IPS-20b (cell line): ENCODE measurements around the gene NUP62.

ENCODE experiments used
- H3K27ac ChIP-seq: one replicate; pipeline ENCODE4 v1.5.1; 2013; ENCODE audit warnings: low read length
- H3K27me3 ChIP-seq: 2 replicates; pipeline ENCODE4 v1.6.1; 2013; ENCODE audit warnings: mild to moderate bottlenecking, low read length, inconsistent platforms; ENCODE audit not compliant: insufficient read depth
- H3K36me3 ChIP-seq: 2 replicates; pipeline ENCODE4 v1.6.1; 2013; ENCODE audit warnings: low read depth, mild to moderate bottlenecking, inconsistent platforms, low read length, moderate library complexity; ENCODE audit not compliant: insufficient read depth
- H3K4me1 ChIP-seq: 2 replicates; pipeline ENCODE4 v1.6.1; 2013; ENCODE audit warnings: mild to moderate bottlenecking, control low read depth, inconsistent platforms, low read length, moderate library complexity; ENCODE audit not compliant: insufficient read depth
- H3K4me3 ChIP-seq: 2 replicates; pipeline ENCODE4 v1.5.1; 2013; ENCODE audit warnings: mild to moderate bottlenecking, low read length, inconsistent platforms
- H3K9ac ChIP-seq: 2 replicates; pipeline ENCODE4 v1.6.1; 2013; ENCODE audit warnings: low read depth, mild to moderate bottlenecking, inconsistent platforms, low read length, moderate library complexity
- H3K9me3 ChIP-seq: 2 replicates; pipeline ENCODE4 v1.6.1; 2013; ENCODE audit warnings: mild to moderate bottlenecking, low read depth, low read length, inconsistent platforms; ENCODE audit not compliant: insufficient read depth

The NUP62 gene

DNA sequence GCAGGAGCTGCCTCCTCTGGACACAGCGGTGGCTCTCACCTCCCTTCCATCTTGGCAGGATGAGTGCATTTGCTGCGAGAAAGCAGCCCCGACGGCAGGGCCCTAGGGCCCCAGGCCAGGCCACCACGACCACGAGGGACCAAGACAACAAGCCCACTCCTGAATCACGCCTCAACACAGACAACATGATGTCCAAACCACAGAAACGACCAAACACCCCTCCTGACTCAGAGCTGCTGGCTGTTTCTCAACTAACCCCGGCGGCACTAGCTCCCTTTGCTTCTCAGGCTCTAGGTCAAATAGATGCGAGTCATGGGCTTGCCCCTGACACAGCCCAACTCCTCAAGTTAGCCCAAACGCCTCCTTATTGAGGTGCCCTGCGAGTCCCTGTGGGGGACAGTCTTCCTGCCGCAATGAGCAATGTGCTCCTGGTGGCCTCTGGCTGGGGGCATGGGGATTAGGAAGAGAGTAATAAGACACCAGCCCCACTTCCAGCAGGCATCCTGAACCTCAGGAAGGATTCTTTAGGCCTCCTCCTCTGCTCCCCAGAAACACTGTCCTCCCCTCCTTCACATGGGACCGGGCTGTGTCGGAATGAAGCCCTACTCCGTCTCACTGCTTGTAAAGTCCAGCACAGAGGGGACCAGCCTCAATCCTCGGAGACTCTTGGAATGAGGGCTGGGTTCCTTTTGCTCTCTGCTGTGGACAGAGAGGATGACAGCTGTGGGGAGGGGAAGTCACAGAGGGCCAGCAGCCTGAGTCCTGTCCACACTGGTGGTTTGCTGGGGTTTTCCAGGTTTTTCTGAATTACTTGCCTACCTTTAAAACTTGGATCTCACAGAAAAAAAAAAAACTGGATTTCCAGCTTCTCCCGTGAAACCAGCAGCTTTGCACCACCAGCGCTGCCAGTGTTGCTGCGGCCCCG is 7.2 kb downstream of the NUP62 start:
- no peak overlapping the region for H3K27ac ChIP-seq
- H3K9me3 ChIP-seq: no peaks in the 10 kb centered on the region
- H3K4me3 ChIP-seq: no peak overlapping the region
- peaks cover 86% of the 10 kb centered on the region for H3K36me3 ChIP-seq
- no peaks in the 10 kb centered on the region for H3K27me3 ChIP-seq
- H3K9ac ChIP-seq: peak overlapping the region; percentile 34; the same call in 1 of the 2 replicates
- peaks cover 4% of the 10 kb centered on the region; the same call in 1 of the 2 replicates for H3K4me1 ChIP-seq

DNA sequence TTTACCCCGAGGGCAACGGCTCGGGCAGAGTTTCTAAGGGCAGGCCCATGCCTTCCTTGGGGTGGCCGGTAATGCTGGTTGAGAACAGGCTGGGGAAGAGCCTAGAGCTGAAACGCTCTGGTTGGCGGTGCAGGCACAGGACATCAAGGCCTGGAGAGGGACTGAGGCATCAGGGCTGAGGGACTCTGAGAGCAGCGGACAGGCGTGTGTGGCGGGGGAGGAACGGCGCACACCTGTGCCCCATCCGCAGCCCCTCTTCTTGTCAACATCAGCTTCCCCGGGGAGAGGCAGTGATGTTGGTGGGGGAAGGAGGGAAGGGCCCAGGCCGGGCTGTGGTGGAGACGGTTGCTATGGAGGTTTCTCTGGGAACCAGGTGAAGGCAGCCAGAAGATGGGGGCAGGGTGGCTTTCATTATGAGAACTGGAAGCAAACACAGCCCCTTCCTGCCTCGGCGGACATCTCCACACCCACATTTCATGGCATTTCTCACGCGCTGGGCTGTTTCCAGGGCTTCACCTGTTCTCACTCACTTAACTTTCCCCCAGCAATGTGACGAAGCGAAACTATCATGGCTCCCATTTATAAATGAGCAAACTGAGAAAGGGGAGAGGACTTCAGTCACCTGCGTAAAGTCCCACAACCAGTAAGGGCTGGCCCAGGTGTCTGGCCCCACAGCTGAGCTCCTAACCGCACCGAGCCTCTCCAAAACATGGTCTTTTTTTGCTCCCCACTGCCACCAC is 8.5 kb downstream of the NUP62 start:
- peaks cover 80% of the 10 kb centered on the region for H3K36me3 ChIP-seq
- H3K9ac ChIP-seq: no peak overlapping the region
- peaks cover 4% of the 10 kb centered on the region; the same call in 1 of the 2 replicates for H3K4me1 ChIP-seq
- H3K27me3 ChIP-seq: no peaks in the 10 kb centered on the region
- no peak overlapping the region for H3K4me3 ChIP-seq
- H3K27ac ChIP-seq: no peak overlapping the region
- no peaks in the 10 kb centered on the region for H3K9me3 ChIP-seq

DNA sequence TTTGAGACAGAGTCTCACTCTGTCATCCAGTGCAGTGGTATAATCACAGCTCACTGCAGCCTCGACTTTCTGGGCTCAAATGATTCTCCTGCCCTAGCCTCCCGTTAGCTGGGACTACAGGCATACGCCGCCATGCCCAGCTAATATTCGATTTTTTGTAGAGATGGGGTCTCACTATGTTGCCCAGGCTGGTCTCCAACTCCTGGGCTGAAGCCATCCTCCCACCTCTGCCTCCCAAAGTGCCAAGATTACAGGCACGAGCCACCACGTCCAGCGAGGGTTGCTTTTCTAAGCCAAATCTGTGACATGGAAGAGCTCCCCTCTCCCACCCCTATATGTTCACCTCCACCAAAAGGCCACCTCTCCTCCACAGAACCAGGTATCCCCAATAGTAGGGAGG is 11.2 kb downstream of the NUP62 start:
- no peak overlapping the region for H3K27ac ChIP-seq
- H3K27me3 ChIP-seq: no peaks in the 10 kb centered on the region
- H3K4me3 ChIP-seq: no peak overlapping the region
- H3K36me3 ChIP-seq: peaks cover 79% of the 10 kb centered on the region
- no peaks in the 10 kb centered on the region for H3K9me3 ChIP-seq
- peaks cover 4% of the 10 kb centered on the region; the same call in 1 of the 2 replicates for H3K4me1 ChIP-seq
- H3K9ac ChIP-seq: no peak overlapping the region

DNA sequence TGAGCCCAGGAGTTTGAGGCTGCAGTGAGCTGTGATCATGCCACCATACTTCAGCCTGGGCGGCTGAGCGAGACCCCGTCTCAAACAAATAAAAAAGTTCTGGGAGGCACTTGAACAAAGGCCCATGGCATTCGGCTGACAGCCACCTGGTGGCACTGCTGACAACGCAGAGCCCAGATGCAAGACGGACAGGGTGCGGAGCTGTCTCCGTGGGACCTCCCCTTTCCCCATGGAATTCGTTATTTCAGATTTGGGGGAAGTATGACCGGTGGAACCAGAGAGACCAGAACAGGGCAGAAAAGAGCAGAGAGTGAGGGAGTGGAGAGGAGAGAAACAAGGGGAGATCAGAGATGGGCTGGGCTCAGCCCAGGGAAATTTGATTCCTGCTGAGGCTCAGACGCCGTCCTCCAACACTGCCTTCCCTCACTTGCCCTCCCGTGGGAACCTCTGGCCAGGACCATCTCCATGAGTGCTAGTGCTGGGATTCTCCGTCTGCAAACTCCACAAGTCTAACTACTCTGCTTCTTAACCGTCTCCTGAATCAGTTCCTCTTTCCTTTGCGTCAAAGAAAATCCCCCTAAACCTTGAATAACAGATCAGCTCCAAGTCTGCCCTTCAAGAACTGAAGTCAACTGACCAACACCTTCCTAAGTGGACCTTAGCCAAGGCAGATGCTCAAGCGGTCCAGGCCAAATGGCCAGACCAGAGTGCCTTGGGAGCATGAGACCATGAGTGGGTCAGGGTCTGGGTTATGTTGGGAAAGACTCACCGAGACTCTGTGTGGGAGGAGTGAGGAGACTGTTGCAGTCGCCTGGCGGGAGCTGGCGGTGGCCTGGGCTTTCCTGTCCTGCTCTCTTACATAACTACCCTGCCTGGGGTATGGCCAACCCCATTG is 12.2 kb downstream of the NUP62 start:
- Histone ChIP-seq H3K4me1 (peaks cover 3% of the 10 kb centered on the region; the same call in 1 of the 2 replicates), H3K4me3 (no peak overlapping the region), H3K36me3 (peaks cover 78% of the 10 kb centered on the region), H3K27me3 (no peaks in the 10 kb centered on the region), H3K9ac (no peak overlapping the region), H3K9me3 (no peaks in the 10 kb centered on the region), H3K27ac (no peak overlapping the region)

DNA sequence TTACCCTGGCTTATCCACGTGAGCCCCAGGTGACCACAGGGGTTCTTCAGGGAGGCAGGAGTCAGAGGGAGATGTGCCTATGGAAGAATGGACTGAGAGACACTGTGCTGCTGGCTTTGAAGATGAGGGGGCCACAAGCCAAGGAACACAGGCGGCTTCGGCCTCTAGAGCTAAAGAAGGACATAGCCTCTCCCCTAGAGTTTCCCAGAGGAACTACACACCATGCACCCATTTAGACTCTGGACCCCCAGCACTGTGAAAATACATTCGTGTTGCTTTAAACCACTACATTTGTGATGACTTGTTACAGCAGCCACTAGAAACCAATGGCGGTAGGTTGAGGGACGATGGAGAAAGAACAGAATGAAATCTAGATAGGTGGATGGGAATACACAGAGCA is 14.0 kb downstream of the NUP62 start:
- H3K27me3 ChIP-seq: no peaks in the 10 kb centered on the region
- no peaks in the 10 kb centered on the region for H3K4me1 ChIP-seq
- no peak overlapping the region for H3K4me3 ChIP-seq
- peaks cover 75% of the 10 kb centered on the region for H3K36me3 ChIP-seq
- no peak overlapping the region for H3K27ac ChIP-seq
- no peaks in the 10 kb centered on the region for H3K9me3 ChIP-seq
- H3K9ac ChIP-seq: no peak overlapping the region

DNA sequence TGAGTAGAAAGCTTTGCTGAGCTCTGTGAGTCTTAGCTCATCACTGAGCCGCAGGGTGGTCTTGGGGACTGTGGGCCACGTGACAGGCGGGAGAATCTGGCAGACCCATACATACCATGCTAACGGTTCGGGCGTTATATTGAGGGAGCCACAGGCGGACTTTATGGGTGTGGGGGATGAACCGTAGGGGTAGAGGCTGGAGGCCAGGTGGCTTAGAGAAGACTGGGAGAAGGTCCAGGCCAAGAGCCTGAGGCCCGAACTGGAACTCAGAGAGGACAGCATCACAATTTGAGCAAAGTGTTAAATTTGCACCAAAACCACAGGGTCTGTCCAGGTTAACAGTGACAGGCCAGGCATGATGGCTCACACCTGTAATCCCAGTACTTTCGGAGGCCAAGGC is 15.6 kb downstream of the NUP62 start:
- H3K27ac ChIP-seq: no peak overlapping the region
- H3K27me3 ChIP-seq: no peaks in the 10 kb centered on the region
- peaks cover 83% of the 10 kb centered on the region for H3K36me3 ChIP-seq
- no peaks in the 10 kb centered on the region for H3K9me3 ChIP-seq
- H3K4me3 ChIP-seq: no peak overlapping the region
- no peak overlapping the region for H3K9ac ChIP-seq
- no peaks in the 10 kb centered on the region for H3K4me1 ChIP-seq

DNA sequence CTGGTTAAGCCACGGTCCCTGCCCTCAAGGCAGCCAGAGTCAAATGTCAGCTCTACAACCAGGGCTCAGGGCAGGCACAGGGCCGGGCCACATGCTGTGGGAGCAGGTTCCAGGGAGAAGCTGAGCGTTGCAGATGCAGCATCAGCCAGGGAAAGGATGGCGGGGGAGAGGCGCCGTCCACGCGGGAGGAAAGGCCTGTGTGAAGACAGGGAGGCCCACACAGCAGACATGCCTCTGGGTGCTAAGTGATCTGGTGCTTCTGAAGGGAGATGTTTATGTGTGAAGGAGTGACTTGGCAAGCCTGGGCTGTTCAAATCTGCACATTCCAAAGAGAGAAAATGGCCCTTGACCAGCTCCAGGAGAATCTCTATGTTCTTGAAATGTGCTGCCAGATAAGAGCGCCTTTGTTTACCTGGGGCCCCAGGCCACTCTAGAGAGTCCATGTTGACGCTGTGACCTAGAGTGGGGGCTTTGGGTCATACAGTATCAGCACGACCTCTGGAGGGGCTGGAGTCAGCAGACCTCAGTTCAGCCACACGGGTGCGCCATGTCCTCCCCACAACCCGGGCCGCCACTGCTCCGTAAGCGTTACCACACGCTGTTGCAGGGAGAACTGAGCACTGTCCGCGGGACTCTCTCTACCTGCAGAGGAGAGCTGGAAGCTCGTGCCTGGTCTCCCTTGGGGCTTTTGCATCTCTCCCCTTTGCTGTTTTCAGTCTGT is 16.2 kb downstream of the NUP62 start:
- H3K27ac ChIP-seq: no peak overlapping the region
- no peaks in the 10 kb centered on the region for H3K27me3 ChIP-seq
- H3K9ac ChIP-seq: no peak overlapping the region
- no peaks in the 10 kb centered on the region for H3K4me1 ChIP-seq
- peaks cover 84% of the 10 kb centered on the region for H3K36me3 ChIP-seq
- no peaks in the 10 kb centered on the region for H3K9me3 ChIP-seq
- no peak overlapping the region for H3K4me3 ChIP-seq

DNA sequence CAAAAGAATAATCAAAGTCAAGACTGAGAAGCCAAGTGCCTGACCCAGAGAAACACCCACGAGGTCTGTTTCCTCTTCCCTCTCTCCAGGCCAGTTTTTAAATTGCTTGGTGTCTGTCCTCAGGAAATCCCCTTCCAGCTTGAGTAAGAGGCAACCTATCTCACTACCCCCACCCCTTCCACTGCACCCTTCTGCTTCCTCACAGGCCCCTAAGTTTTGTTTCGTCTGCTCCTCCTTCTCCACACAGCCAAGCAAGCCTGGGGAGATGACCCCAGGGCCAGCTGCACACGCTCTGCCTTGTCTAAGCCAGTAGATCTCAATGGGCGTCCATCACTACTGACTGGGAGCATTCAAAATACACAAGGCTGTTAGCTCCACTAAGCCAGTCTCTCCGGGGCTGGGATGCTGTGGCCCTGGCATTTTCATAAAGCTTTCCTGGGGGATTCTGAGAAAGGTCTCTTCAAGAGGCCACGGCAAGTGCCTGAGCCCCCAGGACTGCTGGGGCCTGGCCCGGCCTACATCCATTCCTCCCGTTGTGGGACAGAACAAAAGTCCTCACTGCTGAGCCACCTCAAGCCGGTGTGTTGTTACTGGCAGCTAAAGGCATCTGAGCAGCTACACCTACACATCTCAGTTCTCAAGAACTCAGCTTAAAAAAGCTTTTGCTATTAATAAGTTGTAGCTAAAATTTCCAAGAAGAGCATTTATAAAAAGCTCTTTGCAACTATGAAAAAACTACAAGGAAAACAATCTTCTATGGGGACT is 17.7 kb downstream of the NUP62 start:
- Histone ChIP-seq H3K9me3 (no peaks in the 10 kb centered on the region), H3K36me3 (peaks cover 88% of the 10 kb centered on the region), H3K27ac (no peak overlapping the region), H3K9ac (no peak overlapping the region), H3K27me3 (no peaks in the 10 kb centered on the region), H3K4me1 (peaks cover 4% of the 10 kb centered on the region; the same call in 1 of the 2 replicates), H3K4me3 (no peak overlapping the region)

DNA sequence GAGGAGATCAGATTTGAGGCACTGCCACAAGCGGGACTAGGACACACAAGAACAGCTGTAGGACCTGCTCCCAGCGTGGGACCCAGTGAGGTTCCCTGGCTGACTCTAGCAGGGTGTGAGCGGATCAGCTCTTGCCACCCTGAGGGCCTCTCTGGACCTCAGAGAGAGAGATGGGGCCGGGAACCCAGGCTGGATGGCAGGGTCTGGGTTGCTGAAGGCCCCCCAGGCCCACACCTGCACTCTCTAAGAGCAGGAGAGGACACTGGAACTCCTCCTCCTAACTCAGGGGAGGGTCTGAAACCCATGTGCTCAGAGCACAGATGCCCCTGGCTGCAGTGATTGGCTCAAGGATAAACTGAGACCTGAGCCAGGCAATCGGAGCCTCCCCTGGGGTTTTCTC is 19.1 kb downstream of the NUP62 start:
- Histone ChIP-seq H3K4me1 (peaks cover 7% of the 10 kb centered on the region; the same call in 1 of the 2 replicates), H3K9me3 (no peaks in the 10 kb centered on the region), H3K4me3 (no peak overlapping the region), H3K27me3 (no peaks in the 10 kb centered on the region), H3K9ac (no peak overlapping the region), H3K36me3 (peaks cover 78% of the 10 kb centered on the region), H3K27ac (no peak overlapping the region)
